NCI-H2196 (cell line): ENCODE data around the gene FBXW10B.
"Not testable (repeated sequence)": the region's sequence is repeated elsewhere in the genome, so short reads cannot be mapped to it uniquely, and the experiment has no call there.

Source experiments
- DNase-seq: peaks from one replicate; lab custom pipeline; 2025; ENCODE audit not compliant: unreplicated experiment; lab: John Stamatoyannopoulos, UW

Gene FBXW10B, protein sequence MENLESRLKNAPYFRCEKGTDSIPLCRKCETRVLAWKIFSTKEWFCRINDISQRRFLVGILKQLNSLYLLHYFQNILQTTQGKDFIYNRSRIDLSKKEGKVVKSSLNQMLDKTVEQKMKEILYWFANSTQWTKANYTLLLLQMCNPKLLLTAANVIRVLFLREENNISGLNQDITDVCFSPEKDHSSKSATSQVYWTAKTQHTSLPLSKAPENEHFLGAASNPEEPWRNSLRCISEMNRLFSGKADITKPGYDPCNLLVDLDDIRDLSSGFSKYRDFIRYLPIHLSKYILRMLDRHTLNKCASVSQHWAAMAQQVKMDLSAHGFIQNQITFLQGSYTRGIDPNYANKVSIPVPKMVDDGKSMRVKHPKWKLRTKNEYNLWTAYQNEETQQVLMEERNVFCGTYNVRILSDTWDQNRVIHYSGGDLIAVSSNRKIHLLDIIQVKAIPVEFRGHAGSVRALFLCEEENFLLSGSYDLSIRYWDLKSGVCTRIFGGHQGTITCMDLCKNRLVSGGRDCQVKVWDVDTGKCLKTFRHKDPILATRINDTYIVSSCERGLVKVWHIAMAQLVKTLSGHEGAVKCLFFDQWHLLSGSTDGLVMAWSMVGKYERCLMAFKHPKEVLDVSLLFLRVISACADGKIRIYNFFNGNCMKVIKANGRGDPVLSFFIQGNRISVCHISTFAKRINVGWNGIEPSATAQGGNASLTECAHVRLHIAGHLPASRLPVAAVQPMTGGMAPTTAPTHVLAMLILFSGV

DNA sequence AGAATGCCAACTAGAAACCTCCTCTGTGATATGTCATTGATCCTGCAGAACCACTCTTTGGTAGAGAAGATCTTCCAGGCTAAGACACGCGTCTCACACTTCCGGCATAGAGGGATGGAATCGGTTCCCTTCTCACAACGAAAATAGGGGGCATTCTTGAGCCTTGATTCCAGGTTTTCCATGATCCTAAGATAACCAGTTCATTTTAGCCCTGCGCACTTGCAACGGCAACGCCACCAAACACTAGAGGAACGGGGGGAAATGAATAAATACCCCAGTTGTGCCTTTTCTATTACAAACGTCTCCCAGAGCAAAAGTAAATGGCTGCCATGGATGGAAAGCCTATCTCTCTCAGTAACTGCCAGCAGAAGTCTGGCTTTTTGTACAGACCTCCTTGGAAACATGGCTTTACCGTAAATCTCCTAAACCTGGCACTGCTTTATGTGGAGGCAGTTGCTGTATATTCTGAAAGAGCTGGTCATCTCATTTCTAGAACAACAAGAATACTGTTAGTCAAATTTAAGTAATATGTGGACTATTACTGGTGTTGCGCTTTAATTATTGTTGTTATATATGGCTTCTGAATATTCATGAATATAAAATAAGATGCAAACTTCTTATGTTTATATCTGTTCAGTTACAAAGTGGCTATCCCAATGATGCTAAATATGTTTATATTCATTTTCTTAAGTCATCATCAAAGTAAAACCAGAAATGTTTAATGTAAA lies at the start of gene FBXW10B:
TSS of gene FBXW10B (minus strand) at position 374 of the 728 bp plus-strand sequence. CDS start at position 182, 192 bp downstream.
- not testable (repeated sequence) for DNase-seq

DNA sequence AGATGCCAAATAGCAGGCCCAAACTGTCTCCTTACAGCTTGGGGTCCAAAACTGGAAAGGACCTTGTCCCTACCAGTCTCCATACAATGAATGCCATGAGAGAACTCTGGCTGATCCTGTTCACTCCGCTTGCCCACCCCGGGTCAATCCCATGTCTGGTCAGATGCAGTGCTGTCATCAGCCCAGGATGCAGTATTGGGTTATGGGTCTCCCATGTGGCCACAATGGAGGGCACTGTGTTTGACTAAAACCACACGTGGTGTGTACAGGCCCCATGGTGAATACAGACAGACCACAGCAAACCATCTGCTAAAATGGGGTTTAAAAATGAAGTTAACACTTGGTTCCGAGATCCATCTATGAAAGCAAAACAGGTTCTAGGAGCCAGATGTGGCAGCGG lies 44.2 kb upstream of the FBXW10B start:
- DNase-seq: no peak

DNA sequence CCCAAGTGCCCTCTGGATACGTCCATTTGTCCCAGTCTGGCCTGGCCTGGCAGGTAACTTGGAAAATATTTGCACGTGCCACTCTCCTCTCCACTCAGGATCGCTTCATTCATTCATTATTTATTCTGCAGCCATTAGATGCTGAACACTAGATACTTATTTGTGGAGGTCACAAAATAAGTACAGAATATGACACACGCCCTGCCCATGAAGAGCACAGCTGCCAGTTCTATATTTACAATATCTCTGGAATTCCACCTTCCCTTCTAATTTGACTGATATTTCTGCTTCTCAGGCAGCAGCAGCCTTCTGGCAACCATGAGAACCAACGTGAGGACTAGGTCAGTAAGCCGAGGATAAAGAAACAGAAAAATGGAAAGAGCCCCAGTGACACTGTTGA lies 43.7 kb upstream of the FBXW10B start:
- no peak for DNase-seq

DNA sequence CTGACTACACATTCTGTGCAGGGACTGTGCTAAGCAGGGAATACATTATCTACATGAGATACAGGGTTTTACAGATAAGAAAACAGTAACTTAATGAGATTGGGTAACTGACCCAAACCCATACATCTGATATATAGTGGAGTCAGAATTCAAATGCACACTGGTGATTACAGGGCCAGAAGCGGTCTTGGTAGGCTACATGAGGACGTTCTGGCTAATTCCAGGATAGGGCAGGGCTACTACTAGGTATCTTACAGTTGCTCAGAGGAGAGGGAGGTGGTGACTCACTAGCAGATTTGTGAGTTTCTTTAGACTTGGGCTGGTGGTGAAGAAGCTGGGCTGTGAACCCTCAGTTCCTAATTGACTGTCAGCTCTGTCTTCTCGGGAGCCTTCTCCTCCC lies 43.2 kb upstream of the FBXW10B start:
- no peak for DNase-seq

DNA sequence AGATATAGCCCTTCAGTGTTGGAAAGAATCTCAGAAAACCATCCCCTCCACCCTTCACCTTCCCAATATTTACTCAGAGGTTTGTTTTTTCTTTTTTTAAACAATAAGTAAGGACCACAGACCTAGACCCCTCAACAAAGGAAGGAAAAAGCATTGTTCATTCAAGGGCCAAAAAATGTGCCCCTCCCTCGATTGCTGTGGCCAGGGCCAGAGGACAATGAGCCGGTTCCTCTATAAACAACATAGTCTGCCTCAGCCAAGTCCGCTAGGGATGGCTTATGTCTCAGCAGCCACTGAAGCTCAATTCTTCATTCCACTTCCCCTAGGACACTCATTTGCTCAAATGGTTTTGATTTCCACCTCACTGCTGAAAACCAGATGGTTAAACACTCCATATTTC lies 40.6 kb upstream of the FBXW10B start:
- no peak for DNase-seq

DNA sequence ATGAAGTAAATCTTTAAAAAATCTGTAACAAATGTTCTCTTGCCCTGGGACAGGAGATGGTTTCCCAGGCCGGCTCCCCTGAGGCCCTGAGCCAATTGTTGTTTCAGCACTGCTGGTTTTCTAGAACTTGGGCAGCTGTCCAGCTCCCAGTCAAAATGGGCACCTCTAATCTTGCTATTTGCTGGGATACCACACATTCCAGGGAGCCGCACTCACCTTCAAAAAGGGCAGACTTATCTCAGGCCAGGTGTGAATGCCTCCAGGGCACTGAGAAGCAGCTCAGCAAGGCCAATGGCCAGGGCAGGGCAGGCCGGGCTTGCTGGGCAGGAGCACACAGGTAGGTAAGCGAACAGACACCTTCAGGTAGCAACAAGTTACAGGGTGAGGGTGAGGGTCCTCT lies 40.2 kb upstream of the FBXW10B start:
- DNase-seq: no peak

DNA sequence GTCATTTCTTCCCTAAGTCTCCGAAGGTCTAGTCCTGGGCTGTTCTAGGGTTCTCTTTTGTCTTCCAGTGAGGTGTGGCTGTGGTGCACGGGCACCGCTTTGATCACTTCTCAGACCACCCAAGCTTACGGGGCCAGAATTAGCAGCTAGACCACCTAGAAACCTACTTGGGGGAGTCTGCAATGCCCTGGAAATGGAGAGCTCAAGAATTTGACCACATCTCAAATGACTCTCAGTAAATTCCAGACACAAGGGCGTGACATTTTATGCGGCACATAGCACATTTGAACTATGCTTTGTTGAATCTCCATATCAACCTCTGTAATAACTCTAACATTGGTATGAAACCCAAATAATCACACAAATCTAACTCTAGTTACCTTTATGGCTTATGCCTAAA lies 39.7 kb upstream of the FBXW10B start:
- no peak for DNase-seq

DNA sequence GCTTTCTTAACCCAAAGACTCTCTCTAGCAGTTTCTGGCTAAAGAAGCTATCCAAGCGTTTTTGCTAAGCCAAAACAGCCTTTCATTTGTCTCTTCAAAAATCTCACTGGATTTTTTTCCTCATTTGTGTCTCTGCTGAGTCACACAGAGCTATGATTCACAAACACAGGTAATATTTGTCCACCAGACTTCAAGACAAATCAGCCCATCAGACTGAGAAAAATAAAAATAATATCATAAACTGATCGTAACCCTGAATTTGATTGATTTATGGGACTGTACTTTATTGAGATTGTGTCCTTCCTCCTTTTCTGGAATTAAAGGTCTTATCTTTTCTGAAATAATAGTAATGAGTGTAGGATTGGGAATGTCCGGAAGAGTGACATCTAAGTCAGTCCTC lies 38.8 kb upstream of the FBXW10B start:
- no peak for DNase-seq

DNA sequence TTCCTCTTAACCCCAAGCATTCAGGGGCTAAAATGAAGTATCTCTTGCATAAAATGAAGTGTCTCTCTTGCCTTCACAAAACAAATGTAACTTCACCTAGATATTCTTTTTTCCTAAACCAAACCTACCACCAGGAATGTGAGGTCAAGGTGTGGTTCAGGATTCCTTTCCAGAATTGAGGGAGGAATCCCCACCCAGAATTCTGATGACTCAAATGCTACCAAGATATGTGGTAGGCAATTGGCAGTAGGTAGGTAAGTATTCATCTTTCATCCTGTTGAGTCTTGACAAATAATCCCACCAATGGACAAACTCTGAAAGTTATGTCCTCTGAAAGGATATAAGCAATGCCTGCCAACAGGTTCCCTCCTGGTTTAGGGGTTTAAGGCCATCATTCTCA lies 38.4 kb upstream of the FBXW10B start:
- no peak for DNase-seq

DNA sequence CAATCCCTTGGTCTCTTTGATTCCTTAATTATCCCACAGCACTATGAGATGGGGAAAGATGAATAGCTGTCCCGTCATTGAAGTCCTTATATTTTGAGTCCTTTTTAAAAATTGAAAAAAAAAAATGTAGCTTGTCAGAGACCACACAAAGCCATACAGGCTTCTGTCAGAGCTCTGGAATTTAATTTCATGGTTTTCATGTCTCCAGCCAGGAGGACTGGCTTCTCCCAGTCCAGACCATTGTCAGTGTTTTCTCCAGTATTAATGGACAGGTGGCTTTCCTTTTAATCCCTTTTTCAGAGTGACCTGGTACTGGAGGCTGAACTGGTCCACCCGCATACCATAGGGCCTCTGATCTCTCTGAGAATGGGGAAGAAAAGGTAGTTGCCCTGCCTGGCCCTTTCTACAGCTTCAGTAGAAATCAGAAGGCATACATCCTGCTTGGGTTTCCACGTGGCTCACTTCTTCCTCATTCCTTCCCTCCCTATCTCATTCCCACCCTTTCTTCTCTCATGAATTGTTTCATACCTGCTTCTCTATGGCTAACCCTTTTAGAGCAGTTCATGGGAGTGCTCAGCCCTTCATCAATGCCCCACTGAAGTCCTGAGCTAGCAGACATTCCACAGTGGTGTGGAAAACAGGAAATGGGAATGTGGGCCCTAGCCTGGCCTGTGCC lies 35.5 kb upstream of the FBXW10B start:
- no peak for DNase-seq

DNA sequence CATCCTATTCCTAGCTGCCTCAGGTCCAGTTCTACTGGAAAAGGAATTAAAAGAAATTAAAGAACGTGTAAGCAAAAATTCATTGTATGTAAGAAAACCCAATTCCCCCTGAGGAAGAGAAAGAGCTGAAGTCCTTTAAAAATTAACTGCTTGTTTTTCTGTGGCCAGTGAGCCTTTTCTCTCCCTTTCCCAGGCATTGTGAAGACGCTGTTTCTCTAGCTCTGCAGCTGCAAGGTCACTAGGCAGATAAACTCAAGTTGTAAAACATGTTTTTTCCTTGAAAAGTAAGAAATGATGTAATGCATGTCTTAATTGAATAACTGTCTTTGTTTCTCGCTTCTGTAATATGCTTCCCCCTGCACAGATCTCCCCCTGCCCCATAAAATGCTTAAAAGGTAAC lies 34.9 kb upstream of the FBXW10B start:
- DNase-seq: not testable (repeated sequence)

DNA sequence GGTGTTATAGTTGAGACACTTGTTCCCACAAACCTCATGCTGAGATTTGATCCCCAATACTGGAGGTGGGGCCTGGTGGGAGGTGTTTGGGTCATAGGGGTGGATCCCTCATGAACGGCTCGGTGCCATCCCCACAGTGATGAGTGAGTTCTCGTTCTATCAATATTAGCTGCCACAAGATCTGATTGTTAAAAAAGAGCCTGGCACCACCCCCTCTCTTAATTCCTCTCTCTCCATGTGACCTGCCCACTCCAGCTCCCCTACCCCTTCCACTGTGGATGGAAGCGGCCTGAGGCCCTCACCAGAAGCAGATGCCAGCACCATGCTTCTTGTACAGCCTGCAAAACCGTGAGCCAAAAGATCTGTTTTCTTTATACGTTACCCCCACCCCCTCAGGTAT lies 33.5 kb upstream of the FBXW10B start:
- DNase-seq: no peak

DNA sequence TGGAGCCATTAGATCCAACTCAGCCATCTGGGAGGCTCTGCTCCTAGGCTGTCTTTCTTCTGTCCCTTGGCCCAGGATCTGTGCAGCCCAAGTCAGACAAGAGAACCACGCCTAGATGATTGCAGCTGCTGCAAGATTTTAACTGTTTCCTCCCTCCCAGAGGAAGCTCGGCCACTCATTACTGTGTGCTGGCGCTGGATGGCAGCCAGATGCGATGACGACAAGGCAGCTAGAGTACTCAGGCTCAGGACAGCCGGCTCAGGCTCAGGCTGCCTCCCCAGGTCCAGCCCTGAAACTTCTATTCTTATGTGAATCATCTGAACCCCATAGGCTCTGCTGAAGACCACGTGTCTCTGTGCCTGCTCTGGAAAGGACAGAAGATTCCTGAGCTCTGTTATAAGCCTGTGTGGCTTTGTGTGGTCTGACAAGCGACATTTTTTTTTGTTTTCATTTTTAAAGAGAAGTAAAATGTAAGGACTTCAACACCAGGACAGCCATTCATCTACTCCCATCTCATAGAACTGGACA lies 32.1 kb upstream of the FBXW10B start:
- DNase-seq: peak; percentile 78

DNA sequence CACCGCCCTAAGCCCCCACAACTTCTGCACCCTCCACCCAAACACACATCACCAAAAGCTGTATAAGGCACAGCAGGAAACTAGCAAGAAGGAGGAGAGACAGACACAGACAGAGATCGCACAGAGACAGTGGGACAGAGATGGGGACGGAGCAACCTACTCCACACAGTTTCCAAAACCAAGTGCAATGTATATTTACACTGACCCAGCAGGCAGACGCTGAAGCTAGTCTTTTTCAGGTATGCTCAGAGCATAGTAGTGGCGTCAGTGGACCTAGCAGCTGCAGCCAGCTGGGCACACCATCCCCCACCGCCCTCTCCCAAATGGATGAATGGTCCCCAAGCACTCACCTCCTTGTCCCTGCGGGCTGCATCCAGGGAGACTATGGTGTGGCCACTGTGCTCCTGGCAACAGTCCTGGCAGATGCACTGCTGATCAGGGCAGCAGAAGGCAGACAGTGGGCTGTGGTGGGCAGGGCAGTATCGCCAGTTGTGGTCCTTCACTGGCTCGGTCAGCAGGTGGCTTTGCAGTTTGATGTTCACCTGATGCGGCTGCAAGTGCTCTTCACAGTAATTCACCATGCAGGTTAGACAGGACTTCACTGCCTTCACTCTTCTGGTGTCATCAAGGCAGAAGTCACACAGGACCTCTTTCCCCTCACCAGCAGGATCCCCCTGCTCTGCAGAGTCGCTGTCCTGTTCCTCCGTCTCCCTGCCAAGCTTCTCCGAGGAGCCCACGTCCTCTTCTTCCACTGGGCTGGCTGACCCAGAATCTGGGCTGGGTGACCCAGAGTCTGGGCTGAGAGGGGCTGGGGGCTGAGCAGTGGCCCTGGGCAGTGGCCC lies 31.5 kb upstream of the FBXW10B start:
- peak; percentile 19 for DNase-seq

DNA sequence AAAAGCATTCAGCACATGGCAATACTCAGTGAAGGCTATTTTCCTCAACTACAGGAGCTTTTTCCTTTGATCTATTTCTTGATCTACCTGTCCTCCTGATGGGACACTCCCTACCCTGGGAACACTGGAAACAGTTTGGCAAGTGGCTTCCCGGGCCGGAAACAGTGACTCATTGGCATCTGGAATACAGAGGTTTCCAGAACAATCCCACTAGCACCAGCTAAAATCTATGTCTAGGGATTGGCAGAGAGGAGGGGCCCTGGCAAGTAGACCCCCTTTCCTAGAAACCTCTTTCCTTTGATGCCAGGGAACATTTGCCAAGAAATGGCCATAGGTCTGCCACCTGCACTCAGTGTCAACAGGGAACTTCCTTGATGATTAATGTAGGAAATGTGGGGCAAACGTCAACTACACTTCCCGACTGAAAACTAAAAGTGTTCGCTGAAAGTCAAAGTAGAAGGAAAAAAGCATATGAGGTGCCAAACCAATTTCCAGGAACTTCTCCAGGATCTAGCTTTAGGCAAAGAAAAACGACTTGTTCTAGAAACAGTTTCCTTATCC lies 30.4 kb upstream of the FBXW10B start:
- no peak for DNase-seq

DNA sequence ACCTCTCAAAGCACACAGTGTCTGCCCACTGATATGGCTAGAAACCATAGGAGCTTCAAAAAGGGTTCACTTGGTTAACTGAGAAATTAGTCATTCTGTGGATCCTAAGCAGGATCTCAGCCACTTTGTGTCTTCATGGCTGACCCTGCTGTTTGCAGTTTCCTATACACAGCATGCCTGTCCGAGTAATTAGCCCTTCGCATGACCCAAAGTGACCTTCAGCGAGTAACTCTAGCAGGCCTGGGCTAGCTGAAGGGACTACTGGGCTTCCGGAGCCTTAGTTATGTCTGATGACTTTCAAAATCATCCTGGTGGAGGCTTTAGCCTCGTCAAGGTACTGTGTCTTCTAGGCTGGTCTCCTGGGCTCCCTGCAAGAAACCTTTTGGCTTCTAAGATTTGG lies 28.9 kb upstream of the FBXW10B start:
- DNase-seq: no peak

DNA sequence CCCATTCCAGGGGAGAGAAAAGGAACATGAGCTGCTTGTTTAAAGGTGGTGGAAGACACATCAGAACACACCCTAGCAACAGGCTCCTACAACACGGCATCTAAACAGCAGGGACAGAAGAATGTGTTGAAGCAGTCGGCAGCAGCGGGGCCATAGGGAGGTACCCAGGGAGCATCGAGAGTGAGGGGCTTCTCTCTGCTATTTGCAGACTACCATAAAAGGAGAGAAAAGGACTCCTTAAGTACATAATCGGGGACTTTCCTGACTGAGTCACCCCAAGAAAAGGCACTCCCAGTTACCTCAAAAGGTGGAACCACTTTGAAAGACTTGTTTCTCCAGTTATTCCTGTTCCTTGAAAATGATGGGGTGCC lies 26.4 kb upstream of the FBXW10B start:
- DNase-seq: not testable (repeated sequence)

DNA sequence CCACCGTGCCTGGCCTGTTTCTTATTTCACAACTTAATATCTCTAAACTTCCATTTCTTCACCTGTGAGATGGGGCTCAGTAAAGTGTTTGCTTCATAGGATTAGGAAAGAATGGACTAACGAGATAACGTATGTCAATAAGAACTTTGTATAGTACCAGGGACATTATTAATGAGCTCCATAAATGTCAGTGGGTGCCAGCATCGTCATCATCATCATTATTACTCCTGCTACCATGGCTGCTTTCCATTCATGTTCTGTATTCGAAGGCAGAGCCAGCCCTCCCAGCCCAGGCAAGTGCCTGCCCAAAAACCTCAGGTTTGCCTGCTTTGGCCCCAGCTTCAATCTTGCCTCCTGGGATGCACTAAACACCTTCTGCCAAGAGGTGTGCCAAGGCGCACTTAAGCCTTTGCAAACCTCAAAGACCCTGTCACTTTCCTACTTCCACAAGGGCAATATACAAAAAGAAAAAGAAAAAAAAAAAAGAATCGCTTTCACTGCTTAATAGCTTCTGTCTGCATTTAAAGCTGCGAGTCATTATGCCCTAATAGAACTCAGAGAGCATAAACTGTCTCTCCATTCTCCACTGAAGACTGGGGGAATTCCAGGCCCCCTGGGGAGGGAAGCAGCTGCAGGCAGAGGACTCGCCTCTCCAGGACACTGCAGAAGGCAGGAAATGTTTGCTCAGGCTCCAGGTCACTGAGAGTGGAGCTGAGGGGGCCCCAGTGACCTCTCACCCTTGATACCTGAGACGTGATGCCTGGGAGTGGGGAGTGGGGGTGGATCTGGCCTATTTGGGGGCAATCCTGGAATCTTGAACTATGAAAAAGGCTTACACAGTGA lies 25.8 kb upstream of the FBXW10B start:
- peak; percentile 8 for DNase-seq
